CD14-positive monocyte (primary cell): ENCODE results near the gene RNASE4. TPM values are rescaled to one million over a fixed set of nuclear protein-coding genes. Genes with fewer than 3 reads are reported as not detected.
A peak's percentile ranks its signal among the peaks of the same experiment; 100 is the strongest.

Source experiments
- DNase-seq, 3 donors: peaks; one replicate each; pipeline ENCODE4 v3.0.0-alpha.2; 2011 to 2022
- H2AFZ ChIP-seq: 2 replicates; pipeline ENCODE4 v1.6.0; 2012; ENCODE audit warnings: mild to moderate bottlenecking, low read depth, low read length, inconsistent platforms; ENCODE audit not compliant: insufficient read depth, poor library complexity, severe bottlenecking
- H3K27ac ChIP-seq, 2 donors: 1 replicate in 1 of 2; 2 replicates in 1 of 2; pipeline ENCODE4 v1.5.1; 2012 to 2013; ENCODE audit warnings: low read length in 2 of 2, control low read depth in 1 of 2, inconsistent platforms in 1 of 2, low read depth in 1 of 2, mild to moderate bottlenecking in 1 of 2
- H3K27me3 ChIP-seq, 2 donors: one replicate each; pipeline versions ENCODE4 v1.6.0 to v1.6.1; 2011 to 2013; ENCODE audit warnings: low read length in 2 of 2; ENCODE audit not compliant: control insufficient read depth in 2 of 2, insufficient read depth in 2 of 2
- H3K36me3 ChIP-seq, 2 donors: replicated peaks in 1 of 2; 1 replicate in 1 of 2; 2 replicates in 1 of 2; pipeline versions ENCODE4 v1.5.1 to v1.6.1; 2012 to 2013; ENCODE audit warnings: low read length in 2 of 2, control low read depth in 1 of 2, inconsistent platforms in 1 of 2, mild to moderate bottlenecking in 1 of 2; ENCODE audit not compliant: insufficient read depth in 2 of 2, control insufficient read depth in 1 of 2
- H3K4me1 ChIP-seq, 2 donors: 1 replicate in 1 of 2; 2 replicates in 1 of 2; pipeline versions ENCODE4 v1.5.1 to v1.6.1; 2012 to 2013; ENCODE audit warnings: low read length in 2 of 2, control low read depth in 1 of 2, inconsistent platforms in 1 of 2, mild to moderate bottlenecking in 1 of 2, moderate library complexity in 1 of 2; ENCODE audit not compliant: insufficient read depth in 2 of 2, control insufficient read depth in 1 of 2
- H3K4me2 ChIP-seq: replicated peaks from 2 replicates; pipeline ENCODE3; 2012; ENCODE audit warnings: low read length, moderate library complexity, mild to moderate bottlenecking; ENCODE audit not compliant: poor library complexity, severe bottlenecking; ENCODE audit errors: extremely low read depth
- H3K4me3 ChIP-seq, 3 experiments: fragments of 200-600 bp in 1 of 3; sonication (generic) in 1 of 3; replicated peaks in 1 of 3; 1 replicate in 2 of 3; 2 replicates in 1 of 3; pipeline ENCODE4 v1.5.1; 2011 to 2013; ENCODE audit warnings: low read length in 3 of 3, mild to moderate bottlenecking in 3 of 3, control low read depth in 2 of 3, low read depth in 2 of 3, inconsistent platforms in 1 of 3, moderate library complexity in 1 of 3
- H3K79me2 ChIP-seq: 2 replicates; pipeline ENCODE4 v1.6.0; 2012; ENCODE audit warnings: mild to moderate bottlenecking, control low read depth, inconsistent platforms, low read length, moderate library complexity; ENCODE audit not compliant: insufficient read depth
- H3K9ac ChIP-seq: 2 replicates; pipeline ENCODE4 v1.6.0; 2017; ENCODE audit warnings: low read length, mild to moderate bottlenecking; ENCODE audit not compliant: insufficient read depth, poor library complexity, severe bottlenecking
- H3K9me3 ChIP-seq, 2 donors: replicated peaks in 1 of 2; 1 replicate in 1 of 2; 2 replicates in 1 of 2; pipeline versions ENCODE4 v1.5.1 to v1.6.1; 2012 to 2013; ENCODE audit warnings: low read length in 2 of 2, control low read depth in 1 of 2; ENCODE audit not compliant: control insufficient read depth in 1 of 2, insufficient read depth in 1 of 2
- H4K20me1 ChIP-seq: 2 replicates; pipeline ENCODE4 v1.6.0; 2012; ENCODE audit warnings: mild to moderate bottlenecking, low read length, control low read depth, moderate library complexity; ENCODE audit not compliant: insufficient read depth
- H3K27ac Mint-ChIP-seq, 7 donors: one replicate each; pipeline ENCODE4 v1.8.0; 2020; ENCODE audit warnings: mild to moderate bottlenecking in 7 of 7, mixed read lengths in 7 of 7, moderate library complexity in 6 of 7, inconsistent platforms in 2 of 7
- H3K27me3 Mint-ChIP-seq, 3 donors: one replicate each; pipeline ENCODE4 v1.8.0; 2021 to 2022; ENCODE audit warnings: low read depth in 3 of 3, mild to moderate bottlenecking in 3 of 3, mixed read lengths in 3 of 3, moderate library complexity in 3 of 3, inconsistent platforms in 1 of 3
- H3K36me3 Mint-ChIP-seq, 2 donors: one replicate each; pipeline ENCODE4 v1.8.0; 2020; ENCODE audit warnings: mixed read lengths in 2 of 2, inconsistent platforms in 1 of 2, mild to moderate bottlenecking in 1 of 2
- H3K4me1 Mint-ChIP-seq: one replicate; pipeline ENCODE4 v1.8.0; 2020; ENCODE audit warnings: mild to moderate bottlenecking, mixed read lengths
- H3K4me3 Mint-ChIP-seq, 2 donors: one replicate each; pipeline ENCODE4 v1.8.0; 2020; ENCODE audit warnings: mild to moderate bottlenecking in 2 of 2, mixed read lengths in 2 of 2, moderate library complexity in 1 of 2
- H3K9me3 Mint-ChIP-seq, 7 donors: one replicate each; pipeline ENCODE4 v1.8.0; 2020 to 2022; ENCODE audit warnings: mixed read lengths in 7 of 7, mild to moderate bottlenecking in 6 of 7, moderate library complexity in 6 of 7, inconsistent platforms in 2 of 7
- CTCF ChIP-seq: fragments of 200-600 bp; IDR thresholded peaks from one replicate; pipeline ENCODE4 v1.8.0; 2022; ENCODE audit warnings: antibody characterized with exemption, mild to moderate bottlenecking
- WGBS: methylation state at CpG from one replicate; pipeline ENCODE4 v1.1.5; 2013; ENCODE audit warnings: missing lambda C conversion rate; ENCODE audit not compliant: insufficient coverage; 5-methylcytosine and 5-hydroxymethylcytosine counted together
- intact Hi-C, 2 donors: fragments of 100-400 bp; cut with micrococcal nuclease; formaldehyde crosslinking; loops; one replicate each; pipeline versions ENCODE4 v1.15.0 to v1.15.1; 2023
- polyA plus RNA-seq, 3 donors: library from polyadenylated mRNA; depleted of rRNA in 1 of 3; unstranded in 2 of 3; stranded (reverse) in 1 of 3; fragments of 300-500 nt in 2 of 3; fragments of >200 nt in 1 of 3; fragmentation: Illumina TruSeq in 2 of 3; gene quantifications; 1 replicate in 2 of 3; 2 replicates in 1 of 3; pipeline ENCODE4 v1.2.3, GENCODE V29; 2012 to 2021

The RNASE4 gene
- polyA plus RNA-seq, 3 donors, result 18.5 to 85.8 (median 49.1) TPM

- H2AFZ ChIP-seq, result no peak overlapping the region
- peak overlapping the region in 1 of 2 donors; percentile 28 for H3K27ac ChIP-seq
- peak overlapping the region in 4 of 7 donors; percentile 21 to 78 (median 40) for H3K27ac Mint-ChIP-seq
- H3K36me3 Mint-ChIP-seq, result peaks cover 29 to 36% of the 10 kb centered on the region in 2 donors
- no peaks in the 10 kb centered on the region for H3K9me3 ChIP-seq
- H3K4me1 ChIP-seq, result peaks cover 12 to 16% of the 10 kb centered on the region in 2 donors
- no peak overlapping the region for H3K4me3 Mint-ChIP-seq
- H3K4me3 ChIP-seq, result no peak overlapping the region
- DNase-seq, result peak; percentile 78 to 86 (median 83)
- H3K9me3 Mint-ChIP-seq, result peaks cover 0 to 9% (median 0%) of the 10 kb centered on the region in 7 donors
- no peaks in the 10 kb centered on the region for H3K27me3 ChIP-seq
- no peak overlapping the region for H3K9ac ChIP-seq
- peaks cover 16 to 21% of the 10 kb centered on the region in 2 donors for H3K36me3 ChIP-seq
- WGBS, result no CpG with 5 or more reads among the region's 6 CpGs
- no peaks in the 10 kb centered on the region for H4K20me1 ChIP-seq
- H3K27me3 Mint-ChIP-seq, result no peaks in the 10 kb centered on the region
- peak; percentile 86 for TF ChIP-seq CTCF
- no peaks in the 10 kb centered on the region for H3K79me2 ChIP-seq
- H3K4me1 Mint-ChIP-seq, result peaks cover 14% of the 10 kb centered on the region
- intact Hi-C loops, result loop anchor here (1.0 to 10.0 kb wide), 4 partner anchors 157 to 277 kb away; no protein-coding TSS in a partner anchor
- peak overlapping the region; percentile 7 for H3K4me2 ChIP-seq
Observed at GRCh38 chr14:20697273-20698017, 13.1 kb downstream of the RNASE4 start.

DNA sequence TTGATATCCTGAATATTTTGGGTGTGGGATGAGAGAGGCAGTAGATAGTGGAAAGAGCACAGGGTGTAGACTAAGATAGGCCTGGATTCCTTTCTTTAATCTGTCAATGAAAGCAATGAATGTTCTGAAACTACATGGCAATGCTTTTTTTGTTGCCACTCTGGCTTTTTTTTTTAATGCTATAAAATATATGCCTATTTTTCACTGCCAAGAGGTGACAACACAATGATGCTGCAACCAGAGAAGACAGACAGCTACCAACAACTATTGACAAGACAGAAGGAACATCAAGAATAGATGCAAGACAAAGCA, 13.6 kb downstream of the RNASE4 start:
- DNase-seq, result no peak
- H3K27ac ChIP-seq, result no peak overlapping the region
- Mint-ChIP-seq H3K27me3 (no peaks in the 10 kb centered on the region), H3K36me3 (peaks cover 26 to 33% of the 10 kb centered on the region in 2 donors), H3K4me3 (no peak overlapping the region), H3K4me1 (peaks cover 14% of the 10 kb centered on the region), H3K9me3 (peaks cover 0 to 9% (median 0%) of the 10 kb centered on the region in 7 donors), H3K27ac (peak overlapping the region in 1 of 7 donors; percentile 33)
- H4K20me1 ChIP-seq, result no peaks in the 10 kb centered on the region
- H3K27me3 ChIP-seq, result no peaks in the 10 kb centered on the region
- H3K9me3 ChIP-seq, result no peaks in the 10 kb centered on the region
- intact Hi-C loops, result loop anchor here (2.0 to 10.0 kb wide), 3 partner anchors 157 to 277 kb away; no protein-coding TSS in a partner anchor
- peak; percentile 33 for TF ChIP-seq CTCF
- no peak overlapping the region for H3K4me3 ChIP-seq
- no peak overlapping the region for H3K4me2 ChIP-seq
- no peak overlapping the region for H3K9ac ChIP-seq
- no peak overlapping the region for H2AFZ ChIP-seq
- H3K36me3 ChIP-seq, result peaks cover 16 to 21% of the 10 kb centered on the region in 2 donors
- peaks cover 12 to 16% of the 10 kb centered on the region in 2 donors for H3K4me1 ChIP-seq
- H3K79me2 ChIP-seq, result no peaks in the 10 kb centered on the region
